Measurements from ENCODE around the gene MTR. TPM values are rescaled to one million over a fixed set of nuclear protein-coding genes. Genes with fewer than 3 reads are reported as not detected.

Gene MTR
- total RNA-seq, 1 donor from 2014 or later: 19.9 TPM

DNA sequence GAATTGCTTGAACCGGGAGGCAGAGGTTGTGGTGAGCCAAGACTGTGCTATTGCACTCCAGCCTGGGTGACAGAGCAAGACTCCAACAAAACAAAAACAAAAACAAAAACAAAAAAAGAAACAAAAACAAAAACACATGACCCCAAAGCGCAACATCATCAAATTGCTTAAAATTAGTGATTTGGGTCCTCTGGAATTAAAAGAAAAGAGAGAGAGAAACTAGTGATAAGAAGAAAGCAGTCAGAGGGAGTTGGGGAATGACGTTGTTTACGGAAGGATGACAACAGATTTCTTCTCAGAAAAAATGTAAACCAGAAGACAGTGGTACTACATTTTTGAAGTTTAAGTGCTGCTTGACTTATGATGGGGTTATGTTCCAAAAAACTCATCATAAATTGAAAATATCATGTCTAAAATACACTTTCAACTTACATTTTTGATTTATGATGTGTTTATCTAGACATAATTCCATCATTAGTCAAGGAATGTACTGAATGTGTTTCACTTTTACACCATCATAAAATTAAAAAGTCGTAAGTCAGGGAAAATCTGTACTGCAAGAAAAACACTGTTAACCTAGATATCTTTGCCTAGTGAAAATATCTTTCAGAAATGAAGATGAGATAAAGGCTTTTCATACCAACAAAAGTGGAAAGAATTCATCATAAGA lies 121.2 kb downstream of the MTR start:
- no peak overlapping the region for H3K4me3 ChIP-seq
- H3K4me1 ChIP-seq: no peaks in the 10 kb centered on the region
- H3K36me3 ChIP-seq: no peaks in the 10 kb centered on the region
- no peak overlapping the region for H3K27ac ChIP-seq
- DNase-seq (ENCODE audit: extremely low spot score in 2 of 2): no peak
- no peaks in the 10 kb centered on the region for H3K27me3 ChIP-seq
- intact Hi-C loops (cut with DNase I): no loop called here
- no peak for TF ChIP-seq POLR2A (IDR thresholded peaks at IDR 0.05)
- TF ChIP-seq, protein P1, sequence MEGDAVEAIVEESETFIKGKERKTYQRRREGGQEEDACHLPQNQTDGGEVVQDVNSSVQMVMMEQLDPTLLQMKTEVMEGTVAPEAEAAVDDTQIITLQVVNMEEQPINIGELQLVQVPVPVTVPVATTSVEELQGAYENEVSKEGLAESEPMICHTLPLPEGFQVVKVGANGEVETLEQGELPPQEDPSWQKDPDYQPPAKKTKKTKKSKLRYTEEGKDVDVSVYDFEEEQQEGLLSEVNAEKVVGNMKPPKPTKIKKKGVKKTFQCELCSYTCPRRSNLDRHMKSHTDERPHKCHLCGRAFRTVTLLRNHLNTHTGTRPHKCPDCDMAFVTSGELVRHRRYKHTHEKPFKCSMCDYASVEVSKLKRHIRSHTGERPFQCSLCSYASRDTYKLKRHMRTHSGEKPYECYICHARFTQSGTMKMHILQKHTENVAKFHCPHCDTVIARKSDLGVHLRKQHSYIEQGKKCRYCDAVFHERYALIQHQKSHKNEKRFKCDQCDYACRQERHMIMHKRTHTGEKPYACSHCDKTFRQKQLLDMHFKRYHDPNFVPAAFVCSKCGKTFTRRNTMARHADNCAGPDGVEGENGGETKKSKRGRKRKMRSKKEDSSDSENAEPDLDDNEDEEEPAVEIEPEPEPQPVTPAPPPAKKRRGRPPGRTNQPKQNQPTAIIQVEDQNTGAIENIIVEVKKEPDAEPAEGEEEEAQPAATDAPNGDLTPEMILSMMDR (IDR thresholded peaks at IDR 0.05): no peak
- no peak for TF ChIP-seq POLR2AphosphoS5 (IDR thresholded peaks at IDR 0.05; ENCODE audit: insufficient read depth in 1 of 2, low read depth in 1 of 2)
- H3K9me3 ChIP-seq: no peaks in the 10 kb centered on the region

DNA sequence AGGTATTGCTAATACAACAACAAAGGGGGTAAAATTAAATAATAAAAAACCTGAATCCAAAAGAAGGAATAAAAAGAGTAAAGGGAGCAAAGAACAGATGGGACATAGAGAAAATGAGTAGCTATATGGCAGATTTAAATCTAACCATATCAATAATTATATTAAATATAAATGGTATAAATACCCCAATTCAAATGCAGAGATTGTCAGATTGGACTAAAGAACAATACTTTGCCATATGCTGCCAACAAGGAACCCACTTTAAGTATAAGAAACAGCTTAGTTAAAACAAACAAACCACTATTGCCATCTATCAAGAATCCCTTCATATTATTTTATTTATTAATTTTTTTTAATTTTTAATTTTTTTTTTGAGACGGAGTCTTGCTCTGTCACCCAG lies 122.4 kb downstream of the MTR start:
- no peaks in the 10 kb centered on the region for H3K4me1 ChIP-seq

DNA sequence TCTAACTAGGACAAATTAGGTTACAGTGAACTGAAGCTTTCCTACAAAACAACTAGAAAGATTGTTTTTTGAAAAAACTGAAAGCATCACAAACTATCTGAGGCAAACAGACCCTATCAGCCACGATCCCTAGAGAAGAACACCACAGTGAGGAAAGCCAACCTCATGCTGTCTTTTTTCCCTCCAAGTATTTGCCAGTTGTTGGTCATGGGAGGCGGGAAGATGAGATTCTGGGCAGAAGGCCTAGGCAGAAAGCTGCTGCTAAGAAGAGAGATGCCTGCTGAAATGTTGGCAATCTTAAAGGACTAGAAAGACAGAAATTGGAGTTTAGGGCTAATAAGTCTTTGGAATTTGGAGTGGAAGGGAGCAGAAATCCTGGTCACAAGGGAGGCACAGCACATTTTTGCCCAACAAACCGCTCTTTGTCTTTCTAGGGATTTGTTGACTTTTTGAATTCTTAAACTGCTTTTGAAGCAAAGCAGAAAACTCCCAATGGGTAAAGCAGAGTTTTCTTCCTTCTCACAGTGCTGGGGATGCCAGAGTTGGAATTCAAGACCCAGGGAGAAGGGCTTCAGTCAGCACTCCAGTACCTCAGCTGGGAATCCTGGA lies 125.3 kb downstream of the MTR start:
- no peak for DNase-seq (ENCODE audit: extremely low spot score in 2 of 2)
- no peak for TF ChIP-seq POLR2A (IDR thresholded peaks at IDR 0.05)
- Histone ChIP-seq H3K4me3 (no peak overlapping the region), H3K36me3 (no peaks in the 10 kb centered on the region), H3K4me1 (no peaks in the 10 kb centered on the region), H3K9me3 (no peaks in the 10 kb centered on the region), H3K27ac (no peak overlapping the region), H3K27me3 (no peaks in the 10 kb centered on the region)
- intact Hi-C loops (cut with DNase I): no loop called here

More for the DNA sequence above, 122.4 kb downstream of the MTR start:
- H3K4me3 ChIP-seq: no peak overlapping the region
- no peaks in the 10 kb centered on the region for H3K36me3 ChIP-seq
- no peaks in the 10 kb centered on the region for H3K27me3 ChIP-seq
- no peaks in the 10 kb centered on the region for H3K9me3 ChIP-seq
- intact Hi-C loops (cut with DNase I): no loop called here
- TF ChIP-seq, protein P1 (IDR thresholded peaks at IDR 0.05): no peak
- TF ChIP-seq POLR2AphosphoS5 (IDR thresholded peaks at IDR 0.05; ENCODE audit: insufficient read depth in 1 of 2, low read depth in 1 of 2): no peak
- TF ChIP-seq POLR2A (IDR thresholded peaks at IDR 0.05): no peak
- no peak for DNase-seq (ENCODE audit: extremely low spot score in 2 of 2)
- H3K27ac ChIP-seq: no peak overlapping the region

DNA sequence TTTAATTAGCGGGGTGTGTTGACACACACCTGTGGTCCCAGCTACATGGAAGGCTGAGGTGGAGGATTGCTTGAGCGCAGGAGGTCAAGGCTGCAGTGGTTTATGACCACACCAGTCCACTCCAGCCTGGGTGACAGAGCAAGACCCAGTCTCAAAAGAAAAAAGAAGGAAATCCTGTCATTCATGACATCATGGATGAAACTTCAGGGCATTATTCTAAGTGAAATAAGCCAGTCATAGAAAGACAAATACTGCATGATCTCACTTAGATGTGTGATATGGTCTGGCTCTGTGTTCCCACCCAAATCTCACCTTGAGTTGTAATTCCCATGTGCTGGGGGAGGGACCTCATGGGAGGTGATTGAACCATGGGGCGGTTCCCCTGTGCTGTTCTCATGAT lies 126.5 kb downstream of the MTR start:
- no peak overlapping the region for H3K4me3 ChIP-seq
- intact Hi-C loops (cut with DNase I): no loop called here
- no peaks in the 10 kb centered on the region for H3K4me1 ChIP-seq
- no peaks in the 10 kb centered on the region for H3K9me3 ChIP-seq
- no peaks in the 10 kb centered on the region for H3K27me3 ChIP-seq
- no peak for DNase-seq (ENCODE audit: extremely low spot score in 2 of 2)
- TF ChIP-seq POLR2AphosphoS5 (IDR thresholded peaks at IDR 0.05; ENCODE audit: insufficient read depth in 1 of 2, low read depth in 1 of 2) (no peak), POLR2A (IDR thresholded peaks at IDR 0.05) (no peak)
- TF ChIP-seq, protein P1 (IDR thresholded peaks at IDR 0.05): no peak
- H3K27ac ChIP-seq: no peak overlapping the region
- no peaks in the 10 kb centered on the region for H3K36me3 ChIP-seq

DNA sequence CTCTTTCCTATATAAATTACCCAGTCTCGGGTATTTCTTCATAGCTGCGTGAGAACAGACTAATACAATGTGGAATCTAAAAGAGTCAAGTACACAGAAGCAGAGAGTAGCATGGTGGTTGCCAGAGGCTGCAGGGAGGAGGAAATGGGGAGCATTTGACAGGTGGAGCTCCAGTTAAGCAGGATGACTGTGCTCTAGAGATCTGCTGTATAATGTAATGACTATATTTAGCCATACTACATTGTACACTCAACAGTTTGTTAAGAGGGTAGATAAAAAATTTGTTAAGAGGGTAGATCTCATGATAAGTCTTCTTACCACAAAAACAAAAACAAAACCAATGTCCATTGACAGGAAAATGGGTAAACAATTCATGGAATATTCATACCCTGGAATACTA lies 127.1 kb downstream of the MTR start:
- Histone ChIP-seq H3K27ac (no peak overlapping the region), H3K36me3 (no peaks in the 10 kb centered on the region), H3K9me3 (no peaks in the 10 kb centered on the region), H3K4me1 (no peaks in the 10 kb centered on the region), H3K27me3 (no peaks in the 10 kb centered on the region), H3K4me3 (no peak overlapping the region)
- TF ChIP-seq, protein P1 (IDR thresholded peaks at IDR 0.05): no peak
- no peak for TF ChIP-seq POLR2AphosphoS5 (IDR thresholded peaks at IDR 0.05; ENCODE audit: insufficient read depth in 1 of 2, low read depth in 1 of 2)
- no peak for TF ChIP-seq POLR2A (IDR thresholded peaks at IDR 0.05)
- intact Hi-C loops (cut with DNase I): no loop called here
- no peak for DNase-seq (ENCODE audit: extremely low spot score in 2 of 2)

All from vagina (tissue), 2 donors.